Measurements from ENCODE around the gene RAET1E. TPM values are rescaled to one million over a fixed set of nuclear protein-coding genes. Genes with fewer than 3 reads are reported as not detected.

The RAET1E gene
- total and polyA plus RNA-seq, 9 of the 15 experiments (the other 6 are each of a cell fraction or from before 2014, with no cell fraction given): not detected

DNA sequence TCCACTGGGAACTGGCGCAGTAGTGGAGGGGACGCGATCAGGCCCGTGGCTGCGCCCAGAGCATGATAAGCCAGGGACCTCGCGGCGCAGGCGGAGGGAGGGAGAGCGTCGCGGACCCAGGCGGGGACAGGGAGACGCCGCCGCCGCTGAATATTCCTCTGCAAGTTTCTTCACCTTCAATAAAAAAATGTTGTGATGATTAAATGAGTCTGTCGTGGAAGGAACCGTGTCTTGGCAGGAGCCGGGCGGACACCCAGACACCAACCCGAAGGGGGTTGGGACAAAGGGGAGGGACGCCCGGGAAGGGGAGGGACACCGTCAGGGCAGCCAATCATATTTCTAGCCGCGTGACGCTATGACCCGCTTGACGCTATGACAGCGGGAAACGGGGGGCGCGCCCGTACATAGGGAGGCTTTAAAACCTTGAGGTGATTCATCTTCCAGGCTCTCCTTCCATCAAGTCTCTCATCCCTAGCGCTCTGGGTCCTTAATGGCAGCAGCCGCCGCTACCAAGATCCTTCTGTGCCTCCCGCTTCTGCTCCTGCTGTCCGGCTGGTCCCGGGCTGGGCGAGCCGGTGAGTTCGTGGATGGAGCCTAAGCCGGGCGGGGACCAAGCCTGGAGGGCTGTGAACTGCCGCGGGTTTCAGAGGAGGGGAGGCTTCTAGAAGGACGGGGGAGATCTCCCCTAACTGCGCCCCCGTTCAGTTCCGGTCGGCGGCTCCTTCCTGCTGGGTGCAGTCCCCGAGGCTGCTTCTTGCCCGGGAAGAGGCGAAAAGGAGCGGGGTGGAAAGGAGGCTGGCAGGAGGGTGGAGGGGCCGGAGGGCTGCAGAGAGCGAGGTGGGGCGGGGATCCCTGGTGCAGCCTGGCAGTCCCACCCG is 43.9 kb upstream of the RAET1E start, which contains the start of gene ULBP2 (continued):
- TF ChIP-seq, protein P1, sequence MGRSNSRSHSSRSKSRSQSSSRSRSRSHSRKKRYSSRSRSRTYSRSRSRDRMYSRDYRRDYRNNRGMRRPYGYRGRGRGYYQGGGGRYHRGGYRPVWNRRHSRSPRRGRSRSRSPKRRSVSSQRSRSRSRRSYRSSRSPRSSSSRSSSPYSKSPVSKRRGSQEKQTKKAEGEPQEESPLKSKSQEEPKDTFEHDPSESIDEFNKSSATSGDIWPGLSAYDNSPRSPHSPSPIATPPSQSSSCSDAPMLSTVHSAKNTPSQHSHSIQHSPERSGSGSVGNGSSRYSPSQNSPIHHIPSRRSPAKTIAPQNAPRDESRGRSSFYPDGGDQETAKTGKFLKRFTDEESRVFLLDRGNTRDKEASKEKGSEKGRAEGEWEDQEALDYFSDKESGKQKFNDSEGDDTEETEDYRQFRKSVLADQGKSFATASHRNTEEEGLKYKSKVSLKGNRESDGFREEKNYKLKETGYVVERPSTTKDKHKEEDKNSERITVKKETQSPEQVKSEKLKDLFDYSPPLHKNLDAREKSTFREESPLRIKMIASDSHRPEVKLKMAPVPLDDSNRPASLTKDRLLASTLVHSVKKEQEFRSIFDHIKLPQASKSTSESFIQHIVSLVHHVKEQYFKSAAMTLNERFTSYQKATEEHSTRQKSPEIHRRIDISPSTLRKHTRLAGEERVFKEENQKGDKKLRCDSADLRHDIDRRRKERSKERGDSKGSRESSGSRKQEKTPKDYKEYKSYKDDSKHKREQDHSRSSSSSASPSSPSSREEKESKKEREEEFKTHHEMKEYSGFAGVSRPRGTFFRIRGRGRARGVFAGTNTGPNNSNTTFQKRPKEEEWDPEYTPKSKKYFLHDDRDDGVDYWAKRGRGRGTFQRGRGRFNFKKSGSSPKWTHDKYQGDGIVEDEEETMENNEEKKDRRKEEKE (IDR thresholded peaks at IDR 0.05; ENCODE audit: borderline replicate concordance in 1 of 2, control insufficient read depth in 1 of 2, low read depth in 2 of 2, low read length in 1 of 2): no peak
- TF ChIP-seq ZNF121 (CRISPR knock-in tag; conservative IDR thresholded peaks at IDR 0.05) (no peak), NCOA2 (IDR thresholded peaks at IDR 0.05; ENCODE audit: partially characterized antibody in 2 of 2) (no peak), TAF15 (IDR thresholded peaks at IDR 0.05; ENCODE audit: low read depth, low read length) (no peak), NFIC (IDR thresholded peaks at IDR 0.05) (peak; percentile 25; the same call in 1 of the 2 replicates), NRF1 (conservative IDR thresholded peaks at IDR 0.05 in 1 of 2, IDR thresholded peaks at IDR 0.05 in 1 of 2) (peak; percentile 73 to 74), CHD2 (IDR thresholded peaks at IDR 0.05; ENCODE audit: low read depth, low read length) (no peak), DPF2 (IDR thresholded peaks at IDR 0.05) (peak; percentile 30; the same call in 1 of the 2 replicates), NUFIP1 (IDR thresholded peaks at IDR 0.05; ENCODE audit: partially characterized antibody) (no peak), ZNF699 (CRISPR knock-in tag; IDR thresholded peaks at IDR 0.05; ENCODE audit: insufficient replicate concordance) (no peak), YBX1 (IDR thresholded peaks at IDR 0.05) (no peak), TCF7L2 (IDR thresholded peaks at IDR 0.05; ENCODE audit: low read depth, low read length) (no peak), NFIX (CRISPR knock-in tag; IDR thresholded peaks at IDR 0.05; ENCODE audit: low read depth) (no peak)
- TF ChIP-seq, protein P2, sequence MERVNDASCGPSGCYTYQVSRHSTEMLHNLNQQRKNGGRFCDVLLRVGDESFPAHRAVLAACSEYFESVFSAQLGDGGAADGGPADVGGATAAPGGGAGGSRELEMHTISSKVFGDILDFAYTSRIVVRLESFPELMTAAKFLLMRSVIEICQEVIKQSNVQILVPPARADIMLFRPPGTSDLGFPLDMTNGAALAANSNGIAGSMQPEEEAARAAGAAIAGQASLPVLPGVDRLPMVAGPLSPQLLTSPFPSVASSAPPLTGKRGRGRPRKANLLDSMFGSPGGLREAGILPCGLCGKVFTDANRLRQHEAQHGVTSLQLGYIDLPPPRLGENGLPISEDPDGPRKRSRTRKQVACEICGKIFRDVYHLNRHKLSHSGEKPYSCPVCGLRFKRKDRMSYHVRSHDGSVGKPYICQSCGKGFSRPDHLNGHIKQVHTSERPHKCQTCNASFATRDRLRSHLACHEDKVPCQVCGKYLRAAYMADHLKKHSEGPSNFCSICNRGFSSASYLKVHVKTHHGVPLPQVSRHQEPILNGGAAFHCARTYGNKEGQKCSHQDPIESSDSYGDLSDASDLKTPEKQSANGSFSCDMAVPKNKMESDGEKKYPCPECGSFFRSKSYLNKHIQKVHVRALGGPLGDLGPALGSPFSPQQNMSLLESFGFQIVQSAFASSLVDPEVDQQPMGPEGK (CRISPR knock-in tag; IDR thresholded peaks at IDR 0.05; ENCODE audit: borderline replicate concordance): no peak
- TF ChIP-seq, protein P3, sequence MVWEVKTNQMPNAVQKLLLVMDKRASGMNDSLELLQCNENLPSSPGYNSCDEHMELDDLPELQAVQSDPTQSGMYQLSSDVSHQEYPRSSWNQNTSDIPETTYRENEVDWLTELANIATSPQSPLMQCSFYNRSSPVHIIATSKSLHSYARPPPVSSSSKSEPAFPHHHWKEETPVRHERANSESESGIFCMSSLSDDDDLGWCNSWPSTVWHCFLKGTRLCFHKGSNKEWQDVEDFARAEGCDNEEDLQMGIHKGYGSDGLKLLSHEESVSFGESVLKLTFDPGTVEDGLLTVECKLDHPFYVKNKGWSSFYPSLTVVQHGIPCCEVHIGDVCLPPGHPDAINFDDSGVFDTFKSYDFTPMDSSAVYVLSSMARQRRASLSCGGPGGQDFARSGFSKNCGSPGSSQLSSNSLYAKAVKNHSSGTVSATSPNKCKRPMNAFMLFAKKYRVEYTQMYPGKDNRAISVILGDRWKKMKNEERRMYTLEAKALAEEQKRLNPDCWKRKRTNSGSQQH (CRISPR knock-in tag; IDR thresholded peaks at IDR 0.05): peak; percentile 52; the same call in 1 of the 2 replicates
- TF ChIP-seq, protein P4, sequence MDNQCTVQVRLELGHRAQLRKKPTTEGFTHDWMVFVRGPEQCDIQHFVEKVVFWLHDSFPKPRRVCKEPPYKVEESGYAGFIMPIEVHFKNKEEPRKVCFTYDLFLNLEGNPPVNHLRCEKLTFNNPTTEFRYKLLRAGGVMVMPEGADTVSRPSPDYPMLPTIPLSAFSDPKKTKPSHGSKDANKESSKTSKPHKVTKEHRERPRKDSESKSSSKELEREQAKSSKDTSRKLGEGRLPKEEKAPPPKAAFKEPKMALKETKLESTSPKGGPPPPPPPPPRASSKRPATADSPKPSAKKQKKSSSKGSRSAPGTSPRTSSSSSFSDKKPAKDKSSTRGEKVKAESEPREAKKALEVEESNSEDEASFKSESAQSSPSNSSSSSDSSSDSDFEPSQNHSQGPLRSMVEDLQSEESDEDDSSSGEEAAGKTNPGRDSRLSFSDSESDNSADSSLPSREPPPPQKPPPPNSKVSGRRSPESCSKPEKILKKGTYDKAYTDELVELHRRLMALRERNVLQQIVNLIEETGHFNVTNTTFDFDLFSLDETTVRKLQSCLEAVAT (IDR thresholded peaks at IDR 0.05): peak in 1 of 2 experiments; percentile 93; a peak in 2 of 4 replicates

All from K562 (cell line).